GM12878 (cell line): ENCODE measurements around the gene DNAH3. TPM values are rescaled to one million over a fixed set of nuclear protein-coding genes. Genes with fewer than 3 reads are reported as not detected.
"Not testable (repeated sequence)": the region's sequence is repeated elsewhere in the genome, so short reads cannot be mapped to it uniquely, and the experiment has no call there.

ENCODE experiments used
- ATAC-seq: fragments of 200-7000 bp; cut with Tn5 transposase; 3 replicates; pipeline ENCODE4 v1.9.1; 2020; ENCODE audit warnings: mild to moderate bottlenecking, moderate library complexity
- BruUV-seq: library from RNA; stranded (reverse); fragments of 400-500 nt; replicated peaks from 2 replicates; lab custom pipeline; 2021; lab: Mats Ljungman, UMichigan
- CTCF ChIA-PET: fragments of 300-600 bp; sonication (Branson Sonifier 250); formaldehyde crosslinking; extraction: SDS; loops from one replicate; lab custom pipeline; 2021; ENCODE audit warnings: inconsistent platforms; lab: Yijun Ruan, JAX
- POLR2A ChIA-PET: fragments of 350-600 bp; formaldehyde crosslinking; extraction: SDS; loops from one replicate; lab custom pipeline; 2021; ENCODE audit warnings: inconsistent platforms; lab: Charles Lee
- RAD21 ChIA-PET: fragments of 300-600 bp; sonication (Branson Sonifier 250); formaldehyde crosslinking; loops from one replicate; lab custom pipeline; 2023; ENCODE audit warnings: antibody characterized with exemption; ENCODE audit not compliant: unreplicated experiment; lab: Charles Lee
- SMC1A ChIA-PET: fragments of 300-600 bp; sonication (Branson Sonifier 250); formaldehyde crosslinking; loops from one replicate; lab custom pipeline; 2023; ENCODE audit not compliant: unreplicated experiment, uncharacterized antibody; lab: Charles Lee
- DNase-seq: peaks from one replicate; pipeline ENCODE4 v3.0.0-alpha.2; 2011; ENCODE audit warnings: low read depth, low spot score
- FAIRE-seq: peaks from 3 replicates; lab custom pipeline; 2011; peaks lifted over from hg19 to GRCh38; lab: Jason Lieb, UNC
- H2AFZ ChIP-seq: 2 replicates; pipeline ENCODE4 v1.6.0; 2011; ENCODE audit warnings: low read depth, low read length, control low read depth; ENCODE audit not compliant: control insufficient read depth
- H3K27ac ChIP-seq: 2 replicates; pipeline ENCODE4 v1.5.1; 2011; ENCODE audit warnings: control low read depth; ENCODE audit not compliant: control insufficient read depth, insufficient read depth
- H3K27me3 ChIP-seq, 2 experiments: replicated peaks in 1 of 2; 2 replicates each; pipeline versions ENCODE4 v1.6.0 to v1.6.1; 2011; ENCODE audit warnings: low read length in 1 of 2; ENCODE audit not compliant: control insufficient read depth in 2 of 2, insufficient read depth in 2 of 2
- H3K36me3 ChIP-seq, 2 experiments: 2 replicates each; pipeline ENCODE4 v1.5.1; 2011; ENCODE audit warnings: low read length in 1 of 2; ENCODE audit not compliant: control insufficient read depth in 2 of 2, insufficient read depth in 2 of 2
- H3K4me1 ChIP-seq: 2 replicates; pipeline ENCODE4 v1.6.1; 2011; ENCODE audit warnings: mild to moderate bottlenecking, low read length, moderate library complexity, mixed read lengths; ENCODE audit not compliant: control insufficient read depth, insufficient read depth
- H3K4me2 ChIP-seq: 2 replicates; pipeline ENCODE4 v1.6.0; 2011; ENCODE audit warnings: control low read depth; ENCODE audit not compliant: control insufficient read depth, insufficient read depth
- H3K4me3 ChIP-seq: fragments of 200-600 bp; sonication (generic); 2 replicates; pipeline ENCODE4 v1.5.1; 2016
- H3K79me2 ChIP-seq: 2 replicates; pipeline ENCODE4 v1.6.0; 2011; ENCODE audit warnings: low read length; ENCODE audit not compliant: control insufficient read depth, insufficient read depth
- H3K9ac ChIP-seq: 2 replicates; pipeline ENCODE4 v1.8.0; 2011; ENCODE audit warnings: low read length, control low read depth, mixed read lengths; ENCODE audit not compliant: control insufficient read depth, insufficient read depth
- H3K9me3 ChIP-seq: replicated peaks from 3 replicates; pipeline ENCODE4 v1.5.1; 2011; ENCODE audit warnings: mild to moderate bottlenecking, low read length; ENCODE audit not compliant: control insufficient read depth, insufficient read depth
- H4K20me1 ChIP-seq: 2 replicates; pipeline ENCODE4 v1.6.0; 2011; ENCODE audit not compliant: control insufficient read depth, insufficient read depth
- NFIC ChIP-seq: IDR thresholded peaks from 2 replicates; pipeline ENCODE4 v1.6.1; 2012; ENCODE audit warnings: low read depth, mild to moderate bottlenecking, inconsistent platforms, low read length, moderate library complexity
- STAT3 ChIP-seq: IDR thresholded peaks from 2 replicates; pipeline ENCODE4 v1.6.1; 2011; ENCODE audit warnings: low read depth, low read length, improper control_type of control experiment
- TCF3 ChIP-seq: IDR thresholded peaks from 2 replicates; pipeline ENCODE4 v1.6.1; 2012; ENCODE audit warnings: low read depth, mild to moderate bottlenecking, low read length, borderline replicate concordance; ENCODE audit not compliant: insufficient read depth
- ZNF274 ChIP-seq: IDR thresholded peaks from one replicate; pipeline ENCODE4 v1.8.0; 2011; ENCODE audit not compliant: insufficient read length, insufficient read depth
- ZZZ3 ChIP-seq: IDR thresholded peaks from 2 replicates; pipeline ENCODE4 v1.6.1; 2011; ENCODE audit warnings: low read depth; ENCODE audit not compliant: control insufficient read depth, insufficient read length
- WGBS: methylation state at CpG from one replicate; pipeline ENCODE4 v1.1.6; 2016; ENCODE audit warnings: low lambda C conversion rate; ENCODE audit not compliant: insufficient replicate concordance, insufficient coverage; ENCODE audit errors: missing lambda C conversion rate; 5-methylcytosine and 5-hydroxymethylcytosine counted together
- in situ Hi-C: fragments of 300-500 bp; cut with MboI; formaldehyde crosslinking; loops from 9 replicates; pipeline ENCODE4 v1.14.3; 2018; ENCODE audit warnings: mixed read lengths
- intact Hi-C: fragments of 100-400 bp; cut with micrococcal nuclease; formaldehyde crosslinking; loops from one replicate; pipeline ENCODE4 v1.14.2; 2022; ENCODE audit not compliant: unreplicated experiment
- polyA plus RNA-seq, 11 experiments: library from polyadenylated mRNA; depleted of rRNA in 4 of 11; unstranded in 6 of 11; stranded (reverse) in 5 of 11; fragments of >200 nt; fragmentation: Nextera tagmentation in 4 of 11; fragmentation: Illumina TruSeq in 1 of 11; extraction: Ambion mirVana in 4 of 11; extraction: Trizol in 1 of 11; gene quantifications; 1 replicate in 1 of 11; 2 replicates in 10 of 11; pipeline versions ENCODE4 v1.2.1 to v1.2.3, GENCODE V29; 2011 to 2016; ENCODE audit warnings: inconsistent platforms in 2 of 11, missing spikeins in 2 of 11, low read depth in 1 of 11
- total RNA-seq, 4 experiments: library from RNA; depleted of rRNA in 3 of 4; stranded (reverse); fragments of >200 nt in 3 of 4; fragmentation: Illumina TruSeq in 1 of 4; extraction: Trizol in 1 of 4; gene quantifications; 2 replicates each; pipeline versions ENCODE4 v1.2.1 to v1.2.3, GENCODE V29; 2013 to 2021
- TF ChIP-seq, protein P1 (sequence below): fragments of 450-650 bp; IDR thresholded peaks from 2 replicates; pipeline ENCODE4 v1.6.1; 2016; ENCODE audit warnings: mild to moderate bottlenecking, moderate library complexity, borderline replicate concordance

The DNAH3 gene
- total and polyA plus RNA-seq, 10 of the 15 experiments (the other 5 are each of a cell fraction or from before 2014, with no cell fraction given) = under 0.01 to 0.04 (median 0.04) TPM; not detected in 5

DNA sequence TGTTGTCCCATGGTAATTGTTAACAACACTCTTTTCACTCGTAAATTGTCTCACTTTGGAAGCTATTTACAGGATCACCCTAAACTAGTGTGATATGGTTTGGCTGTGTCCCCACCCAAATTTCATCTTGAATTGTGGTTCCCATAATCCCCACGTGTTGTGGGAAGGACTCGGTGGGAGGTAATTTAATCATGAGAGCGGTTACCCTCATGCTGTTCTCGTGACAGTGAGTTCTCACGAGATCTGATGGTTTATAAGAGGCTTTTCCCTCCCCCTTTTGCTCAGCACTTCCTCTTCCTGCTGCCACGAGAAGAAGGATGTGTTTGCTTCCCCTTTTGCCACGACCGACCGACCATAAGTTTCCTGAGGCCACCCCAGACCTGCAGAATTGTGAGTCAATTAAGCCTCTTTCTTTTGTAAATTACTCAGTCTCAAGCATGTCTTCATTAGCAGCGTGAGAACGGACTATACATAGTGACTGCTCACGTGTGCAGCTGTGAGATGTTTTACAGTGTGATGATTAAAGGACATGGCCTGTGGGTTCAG, 34.4 kb downstream of the DNAH3 start (continued):
- TF ChIP-seq, protein P1, sequence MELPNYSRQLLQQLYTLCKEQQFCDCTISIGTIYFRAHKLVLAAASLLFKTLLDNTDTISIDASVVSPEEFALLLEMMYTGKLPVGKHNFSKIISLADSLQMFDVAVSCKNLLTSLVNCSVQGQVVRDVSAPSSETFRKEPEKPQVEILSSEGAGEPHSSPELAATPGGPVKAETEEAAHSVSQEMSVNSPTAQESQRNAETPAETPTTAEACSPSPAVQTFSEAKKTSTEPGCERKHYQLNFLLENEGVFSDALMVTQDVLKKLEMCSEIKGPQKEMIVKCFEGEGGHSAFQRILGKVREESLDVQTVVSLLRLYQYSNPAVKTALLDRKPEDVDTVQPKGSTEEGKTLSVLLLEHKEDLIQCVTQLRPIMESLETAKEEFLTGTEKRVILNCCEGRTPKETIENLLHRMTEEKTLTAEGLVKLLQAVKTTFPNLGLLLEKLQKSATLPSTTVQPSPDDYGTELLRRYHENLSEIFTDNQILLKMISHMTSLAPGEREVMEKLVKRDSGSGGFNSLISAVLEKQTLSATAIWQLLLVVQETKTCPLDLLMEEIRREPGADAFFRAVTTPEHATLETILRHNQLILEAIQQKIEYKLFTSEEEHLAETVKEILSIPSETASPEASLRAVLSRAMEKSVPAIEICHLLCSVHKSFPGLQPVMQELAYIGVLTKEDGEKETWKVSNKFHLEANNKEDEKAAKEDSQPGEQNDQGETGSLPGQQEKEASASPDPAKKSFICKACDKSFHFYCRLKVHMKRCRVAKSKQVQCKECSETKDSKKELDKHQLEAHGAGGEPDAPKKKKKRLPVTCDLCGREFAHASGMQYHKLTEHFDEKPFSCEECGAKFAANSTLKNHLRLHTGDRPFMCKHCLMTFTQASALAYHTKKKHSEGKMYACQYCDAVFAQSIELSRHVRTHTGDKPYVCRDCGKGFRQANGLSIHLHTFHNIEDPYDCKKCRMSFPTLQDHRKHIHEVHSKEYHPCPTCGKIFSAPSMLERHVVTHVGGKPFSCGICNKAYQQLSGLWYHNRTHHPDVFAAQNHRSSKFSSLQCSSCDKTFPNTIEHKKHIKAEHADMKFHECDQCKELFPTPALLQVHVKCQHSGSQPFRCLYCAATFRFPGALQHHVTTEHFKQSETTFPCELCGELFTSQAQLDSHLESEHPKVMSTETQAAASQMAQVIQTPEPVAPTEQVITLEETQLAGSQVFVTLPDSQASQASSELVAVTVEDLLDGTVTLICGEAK = no peak
- TF ChIP-seq ZZZ3 = no peak
- no peak for TF ChIP-seq TCF3
- no peak for TF ChIP-seq STAT3
- TF ChIP-seq ZNF274 = no peak
- TF ChIP-seq NFIC = no peak

DNA sequence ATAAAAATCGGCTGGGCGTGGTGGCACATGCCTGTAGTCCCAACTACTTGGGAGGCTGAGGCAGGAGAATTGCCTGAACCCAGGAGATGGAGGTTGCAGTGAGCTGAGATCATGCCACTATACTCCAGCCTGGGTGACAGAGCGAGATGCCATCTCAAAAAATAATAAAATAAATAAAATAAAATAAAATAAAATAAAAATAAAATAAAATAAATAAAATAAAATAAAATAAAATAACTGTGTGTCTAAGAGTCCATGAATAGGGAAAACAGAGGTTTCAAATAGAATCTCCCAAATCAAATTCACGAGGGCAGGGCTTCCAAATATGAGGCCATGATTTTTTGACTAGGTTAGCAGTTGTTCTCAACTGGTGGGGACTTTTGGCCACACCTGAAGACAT, 35.1 kb downstream of the DNAH3 start:
- CTCF ChIA-PET, intact Hi-C loops, FAIRE-seq, SMC1A ChIA-PET, H3K27me3 ChIP-seq, H2AFZ ChIP-seq, H4K20me1 ChIP-seq, in situ Hi-C loops, DNase-seq, BruUV-seq, H3K4me3 ChIP-seq, H3K4me1 ChIP-seq, H3K79me2 ChIP-seq, H3K9ac ChIP-seq, RAD21 ChIA-PET, H3K27ac ChIP-seq, H3K4me2 ChIP-seq, H3K36me3 ChIP-seq, H3K9me3 ChIP-seq, ATAC-seq: not testable (repeated sequence)
- POLR2A ChIA-PET = interaction anchor here (0.6 kb wide), 1 partner anchor 336 kb away, joined by 4 read pairs; no protein-coding TSS in a partner anchor
- WGBS = 73% methylated on average over 4 of the region's 4 CpGs
